Measurements from ENCODE around the gene CFAP20DC. TPM values are rescaled to one million over a fixed set of nuclear protein-coding genes. Genes with fewer than 3 reads are reported as not detected.
"Not testable (repeated sequence)": the region's sequence is repeated elsewhere in the genome, so short reads cannot be mapped to it uniquely, and the experiment has no call there.

The CFAP20DC gene
- total RNA-seq, 1 donor from 2014 or later, result 5.1 TPM

- no peak overlapping the region for H3K4me3 ChIP-seq (ENCODE audit: low read depth, low read length)
- TF ChIP-seq CTCF (conservative IDR thresholded peaks at IDR 0.05; ENCODE audit: low read depth, low read length), result no peak
- DNase-seq (ENCODE audit: low read depth), result no peak
These were observed 63.2 kb downstream of the CFAP20DC start for GRCh38 chr3:58986654-58987053.

- no peak for DNase-seq (ENCODE audit: low read depth)
- no peak overlapping the region for H3K4me3 ChIP-seq (ENCODE audit: low read depth, low read length)
- no peak for TF ChIP-seq CTCF (conservative IDR thresholded peaks at IDR 0.05; ENCODE audit: low read depth, low read length)
These were observed 70.0 kb downstream of the CFAP20DC start for GRCh38 chr3:58979840-58980239.

- H3K4me3 ChIP-seq (ENCODE audit: low read depth, low read length), result no peak overlapping the region
- DNase-seq (ENCODE audit: low read depth), result no peak
- TF ChIP-seq CTCF (conservative IDR thresholded peaks at IDR 0.05; ENCODE audit: low read depth, low read length), result no peak
These were observed 76.0 kb downstream of the CFAP20DC start for GRCh38 chr3:58973796-58974195.

- not testable (repeated sequence) for DNase-seq (ENCODE audit: low read depth); H3K4me3 ChIP-seq (ENCODE audit: low read depth, low read length)
These were observed 82.0 kb downstream of the CFAP20DC start for GRCh38 chr3:58967866-58968265.

GRCh38 chr3:58965865-58966264 lies 84.0 kb downstream of the CFAP20DC start:
- TF ChIP-seq CTCF (conservative IDR thresholded peaks at IDR 0.05; ENCODE audit: low read depth, low read length), result no peak
- no peak for DNase-seq (ENCODE audit: low read depth)
- H3K4me3 ChIP-seq (ENCODE audit: low read depth, low read length), result no peak overlapping the region

- DNase-seq (ENCODE audit: low read depth), result no peak
These were observed 85.8 kb downstream of the CFAP20DC start for GRCh38 chr3:58963928-58964503.

GRCh38 chr3:58962816-58963215 lies 87.0 kb downstream of the CFAP20DC start:
- no peak overlapping the region for H3K4me3 ChIP-seq (ENCODE audit: low read depth, low read length)
- no peak for DNase-seq (ENCODE audit: low read depth)
- no peak for TF ChIP-seq CTCF (conservative IDR thresholded peaks at IDR 0.05; ENCODE audit: low read depth, low read length)

More at GRCh38 chr3:58963928-58964503, 85.8 kb downstream of the CFAP20DC start:
- no peak for TF ChIP-seq CTCF (conservative IDR thresholded peaks at IDR 0.05; ENCODE audit: low read depth, low read length)
- no peak overlapping the region for H3K4me3 ChIP-seq (ENCODE audit: low read depth, low read length)

All from epithelial cell of proximal tubule (primary cell).